Activated CD8-positive, alpha-beta T cell treated with anti-CD3 and anti-CD28 coated beads for 36 hours (primary cell): ENCODE measurements around the gene KDM4C. TPM values are rescaled to one million over a fixed set of nuclear protein-coding genes. Genes with fewer than 3 reads are reported as not detected.

Experiments used
- ATAC-seq: fragments of 200-7000 bp; cut with Tn5 transposase; one replicate; pipeline ENCODE4 v1.10.0; 2021; ENCODE audit warnings: mild to moderate bottlenecking, moderate library complexity
- CTCF ChIA-PET: fragments of 350-600 bp; sonication (Branson Sonifier 250); formaldehyde crosslinking; loops from one replicate; lab custom pipeline; 2021; ENCODE audit warnings: antibody characterized with exemption; lab: Charles Lee
- POLR2A ChIA-PET: fragments of 350-600 bp; sonication (Branson Sonifier 250); formaldehyde crosslinking; loops from one replicate; lab custom pipeline; 2021; ENCODE audit warnings: antibody characterized with exemption; lab: Charles Lee
- DNase-seq: peaks from one replicate; pipeline ENCODE4 v3.0.0-alpha.2; 2020
- H3K27ac Mint-ChIP-seq: one replicate; pipeline ENCODE4 v1.8.0; 2021; ENCODE audit warnings: mild to moderate bottlenecking, mixed read lengths
- H3K27me3 Mint-ChIP-seq: one replicate; pipeline ENCODE4 v1.8.0; 2021; ENCODE audit warnings: mixed read lengths
- H3K36me3 Mint-ChIP-seq: one replicate; pipeline ENCODE4 v1.8.0; 2021; ENCODE audit warnings: low read depth, mixed read lengths
- H3K4me1 Mint-ChIP-seq: one replicate; pipeline ENCODE4 v1.8.0; 2021; ENCODE audit warnings: low read depth, mixed read lengths
- H3K4me3 Mint-ChIP-seq: one replicate; pipeline ENCODE4 v1.8.0; 2021; ENCODE audit warnings: mild to moderate bottlenecking, moderate library complexity, mixed read lengths
- H3K9me3 Mint-ChIP-seq: one replicate; pipeline ENCODE4 v1.8.0; 2021; ENCODE audit warnings: mixed read lengths
- intact Hi-C: fragments of 100-400 bp; cut with micrococcal nuclease; formaldehyde crosslinking; loops from one replicate; pipeline ENCODE4 v1.10.0; 2022
- total RNA-seq, 2 experiments: library from RNA; stranded (reverse); gene quantifications; one replicate each; pipeline ENCODE4 v1.2.3, GENCODE V29; 2021
- TF ChIP-seq, protein P1 (sequence below): fragments of 200-600 bp; IDR thresholded peaks from one replicate; pipeline ENCODE4 v1.8.0; 2022; ENCODE audit warnings: antibody characterized with exemption, mild to moderate bottlenecking

Gene KDM4C
- total RNA-seq, 2 experiments from 2014 or later, result 31.1 to 32.9 TPM

- intact Hi-C loops, result no loop called here
- Mint-ChIP-seq H3K27me3 (no peaks in the 10 kb centered on the region), H3K36me3 (peaks cover 40% of the 10 kb centered on the region), H3K4me1 (peaks cover 19% of the 10 kb centered on the region), H3K27ac (no peak overlapping the region), H3K9me3 (peaks cover 1% of the 10 kb centered on the region), H3K4me3 (no peak overlapping the region)
- no peak for DNase-seq
- no peak for ATAC-seq
- POLR2A ChIA-PET, result no interaction called here
- TF ChIP-seq, protein P1, sequence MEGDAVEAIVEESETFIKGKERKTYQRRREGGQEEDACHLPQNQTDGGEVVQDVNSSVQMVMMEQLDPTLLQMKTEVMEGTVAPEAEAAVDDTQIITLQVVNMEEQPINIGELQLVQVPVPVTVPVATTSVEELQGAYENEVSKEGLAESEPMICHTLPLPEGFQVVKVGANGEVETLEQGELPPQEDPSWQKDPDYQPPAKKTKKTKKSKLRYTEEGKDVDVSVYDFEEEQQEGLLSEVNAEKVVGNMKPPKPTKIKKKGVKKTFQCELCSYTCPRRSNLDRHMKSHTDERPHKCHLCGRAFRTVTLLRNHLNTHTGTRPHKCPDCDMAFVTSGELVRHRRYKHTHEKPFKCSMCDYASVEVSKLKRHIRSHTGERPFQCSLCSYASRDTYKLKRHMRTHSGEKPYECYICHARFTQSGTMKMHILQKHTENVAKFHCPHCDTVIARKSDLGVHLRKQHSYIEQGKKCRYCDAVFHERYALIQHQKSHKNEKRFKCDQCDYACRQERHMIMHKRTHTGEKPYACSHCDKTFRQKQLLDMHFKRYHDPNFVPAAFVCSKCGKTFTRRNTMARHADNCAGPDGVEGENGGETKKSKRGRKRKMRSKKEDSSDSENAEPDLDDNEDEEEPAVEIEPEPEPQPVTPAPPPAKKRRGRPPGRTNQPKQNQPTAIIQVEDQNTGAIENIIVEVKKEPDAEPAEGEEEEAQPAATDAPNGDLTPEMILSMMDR, result no peak
- CTCF ChIA-PET, result no interaction called here
Measured at GRCh38 chr9:7154650-7155049, 396.9 kb downstream of the KDM4C start.

DNA sequence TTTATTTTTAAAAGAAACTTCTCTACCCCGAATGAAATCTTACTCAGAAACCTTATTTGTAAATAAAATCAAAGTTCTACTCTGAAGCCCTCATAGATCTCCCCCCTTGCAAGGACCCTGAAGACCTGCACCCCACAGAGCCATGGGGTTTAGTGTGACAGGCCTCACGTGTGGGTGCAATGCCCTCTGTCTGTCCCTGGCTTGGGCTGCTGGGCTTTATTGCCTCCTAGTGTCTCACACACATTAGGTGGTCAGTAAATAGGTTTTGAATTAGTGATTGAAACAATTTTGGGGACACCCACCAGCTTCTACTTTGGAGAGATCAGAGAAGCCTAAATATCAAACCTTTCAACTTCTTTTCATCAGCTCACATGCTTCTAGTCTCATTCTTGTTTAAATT, 403.7 kb downstream of the KDM4C start:
- intact Hi-C loops, result no loop called here
- Mint-ChIP-seq H3K27ac (no peak overlapping the region), H3K9me3 (peaks cover 1% of the 10 kb centered on the region), H3K27me3 (no peaks in the 10 kb centered on the region), H3K4me3 (no peak overlapping the region), H3K36me3 (peaks cover 21% of the 10 kb centered on the region), H3K4me1 (peaks cover 4% of the 10 kb centered on the region)
- ATAC-seq (no peak), DNase-seq (no peak)
- TF ChIP-seq, protein P1, result no peak
- ChIA-PET POLR2A (no interaction called here), CTCF (no interaction called here)

GRCh38 chr9:7163932-7164331, 406.2 kb downstream of the KDM4C start:
- no peaks in the 10 kb centered on the region for H3K27me3 Mint-ChIP-seq
- CTCF ChIA-PET, result no interaction called here
- H3K36me3 Mint-ChIP-seq, result peaks cover 9% of the 10 kb centered on the region
- TF ChIP-seq, protein P1, result no peak
- intact Hi-C loops, result no loop called here
- POLR2A ChIA-PET, result no interaction called here
- H3K4me3 Mint-ChIP-seq, result no peak overlapping the region
- H3K27ac Mint-ChIP-seq, result no peak overlapping the region
- no peaks in the 10 kb centered on the region for H3K4me1 Mint-ChIP-seq
- DNase-seq (no peak), ATAC-seq (no peak)
- no peaks in the 10 kb centered on the region for H3K9me3 Mint-ChIP-seq

DNA sequence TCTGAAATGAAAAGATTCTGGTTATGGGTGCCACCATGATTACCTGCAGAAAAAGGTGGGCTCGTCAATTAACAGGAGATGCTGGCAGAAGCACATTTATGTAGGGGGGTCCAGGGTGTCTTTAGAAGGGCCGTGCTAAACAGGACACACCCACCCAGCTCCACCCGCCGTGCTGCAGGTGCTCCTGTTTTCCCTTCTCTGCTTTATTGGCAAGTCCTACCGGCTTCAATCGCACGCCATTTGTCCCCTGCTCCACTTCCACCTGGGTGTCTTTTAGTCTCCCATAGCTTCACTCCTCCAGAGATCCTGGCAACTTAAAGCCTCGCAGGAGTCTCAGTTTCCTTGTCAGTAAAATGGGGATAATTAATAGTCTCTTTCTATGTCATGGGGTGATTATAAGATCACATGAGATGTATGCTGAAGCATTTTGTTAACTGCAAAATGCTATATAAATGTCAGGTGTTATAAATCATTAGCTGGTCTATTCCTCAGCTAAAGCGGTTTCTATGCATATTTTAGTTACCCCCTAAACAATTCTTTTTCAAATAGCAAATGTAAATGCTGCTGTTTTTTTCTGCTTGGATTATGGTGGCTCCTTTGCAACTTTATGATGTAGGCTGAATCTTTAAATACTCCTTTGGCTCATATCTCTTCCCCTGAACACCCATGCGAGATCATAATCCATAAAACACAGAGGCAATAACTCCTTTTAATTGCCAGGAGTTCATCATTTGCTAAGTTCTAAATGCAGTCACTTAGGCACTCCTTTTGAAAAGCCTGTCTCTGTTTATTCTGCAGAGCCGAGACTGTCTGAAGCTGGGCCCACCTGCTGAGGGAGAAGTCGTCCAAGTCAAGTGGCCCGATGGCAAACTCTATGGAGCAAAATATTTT, 406.9 kb downstream of the KDM4C start:
- CTCF ChIA-PET, result no interaction called here
- peaks cover 6% of the 10 kb centered on the region for H3K36me3 Mint-ChIP-seq
- no peaks in the 10 kb centered on the region for H3K4me1 Mint-ChIP-seq
- TF ChIP-seq, protein P1, result no peak
- H3K27ac Mint-ChIP-seq, result no peak overlapping the region
- H3K4me3 Mint-ChIP-seq, result no peak overlapping the region
- intact Hi-C loops, result no loop called here
- H3K27me3 Mint-ChIP-seq, result no peaks in the 10 kb centered on the region
- no peak for DNase-seq
- no peak for ATAC-seq
- H3K9me3 Mint-ChIP-seq, result no peaks in the 10 kb centered on the region
- POLR2A ChIA-PET, result no interaction called here

- no peak overlapping the region for H3K27ac Mint-ChIP-seq
- intact Hi-C loops, result no loop called here
- no peaks in the 10 kb centered on the region for H3K4me1 Mint-ChIP-seq
- no peak overlapping the region for H3K4me3 Mint-ChIP-seq
- no peaks in the 10 kb centered on the region for H3K27me3 Mint-ChIP-seq
- DNase-seq (no peak), ATAC-seq (no peak)
- ChIA-PET POLR2A (no interaction called here), CTCF (interaction anchor here (0.9 to 1.4 kb wide), 2 partner anchors 20 to 21 kb away, joined by 3 read pairs; no protein-coding TSS in a partner anchor)
- TF ChIP-seq, protein P1, result no peak
- H3K9me3 Mint-ChIP-seq, result no peaks in the 10 kb centered on the region
- H3K36me3 Mint-ChIP-seq, result peaks cover 9% of the 10 kb centered on the region
Measured at GRCh38 chr9:7165331-7165975, 407.7 kb downstream of the KDM4C start.
